HG03521 (cell line): ENCODE data around the gene CFAP57.
"Not testable (repeated sequence)": the region's sequence is repeated elsewhere in the genome, so short reads cannot be mapped to it uniquely, and the experiment has no call there.

ENCODE experiments used
- ATAC-seq: cut with Tn5 transposase; IDR thresholded peaks from one replicate; pipeline ENCODE4 v1.9.1; 2021; ENCODE audit warnings: mild to moderate bottlenecking, moderate library complexity; ENCODE audit not compliant: unreplicated experiment

CFAP57 gene

GRCh38 chr1:43172527-43172972 lies 420 bp downstream of the CFAP57 start:
- ATAC-seq = peak; percentile 57

- ATAC-seq = no peak
These were observed 2.7 kb downstream of the CFAP57 start for GRCh38 chr1:43174873-43175272.

- ATAC-seq = no peak
These were observed 5.6 kb downstream of the CFAP57 start for GRCh38 chr1:43177691-43178090.

GRCh38 chr1:43184388-43184787 lies 12.3 kb downstream of the CFAP57 start:
- no peak for ATAC-seq

GRCh38 chr1:43184995-43185394 lies 12.9 kb downstream of the CFAP57 start:
- no peak for ATAC-seq

GRCh38 chr1:43188106-43188505 lies 16.0 kb downstream of the CFAP57 start:
- ATAC-seq = no peak

GRCh38 chr1:43194509-43194908 lies 22.4 kb downstream of the CFAP57 start:
- no peak for ATAC-seq

- no peak for ATAC-seq
These were observed 25.4 kb downstream of the CFAP57 start for GRCh38 chr1:43197343-43198127.

- ATAC-seq = no peak
These were observed 27.1 kb downstream of the CFAP57 start for GRCh38 chr1:43199093-43199726.

- ATAC-seq = no peak
These were observed 31.7 kb downstream of the CFAP57 start for GRCh38 chr1:43203859-43204258.

- ATAC-seq = no peak
These were observed 32.3 kb downstream of the CFAP57 start for GRCh38 chr1:43204394-43204793.

GRCh38 chr1:43205671-43206070 lies 33.5 kb downstream of the CFAP57 start:
- ATAC-seq = no peak

- no peak for ATAC-seq
These were observed 34.6 kb downstream of the CFAP57 start for GRCh38 chr1:43206600-43207228.

- no peak for ATAC-seq
These were observed 35.2 kb downstream of the CFAP57 start for GRCh38 chr1:43207229-43207853.

GRCh38 chr1:43208277-43208676 lies 36.1 kb downstream of the CFAP57 start:
- not testable (repeated sequence) for ATAC-seq

- no peak for ATAC-seq
These were observed 42.6 kb downstream of the CFAP57 start for GRCh38 chr1:43214501-43215444.

- no peak for ATAC-seq
These were observed 45.6 kb downstream of the CFAP57 start for GRCh38 chr1:43217747-43218146.

GRCh38 chr1:43220905-43221778 lies 49.0 kb downstream of the CFAP57 start:
- ATAC-seq = peak; percentile 54

GRCh38 chr1:43221797-43222196 lies 49.7 kb downstream of the CFAP57 start:
- ATAC-seq = no peak
